IPS-18a (cell line): ENCODE data around the gene EPHB4.

Experiments
- H3K27ac ChIP-seq: one replicate; pipeline ENCODE4 v1.5.1; 2013; ENCODE audit warnings: low read length
- H3K27me3 ChIP-seq: one replicate; pipeline ENCODE4 v1.6.1; 2013; ENCODE audit warnings: mild to moderate bottlenecking, low read length; ENCODE audit not compliant: control insufficient read depth, insufficient read depth
- H3K36me3 ChIP-seq: one replicate; pipeline ENCODE4 v1.6.1; 2013; ENCODE audit warnings: low read depth, low read length; ENCODE audit not compliant: control insufficient read depth
- H3K4me1 ChIP-seq: one replicate; pipeline ENCODE4 v1.6.1; 2013; ENCODE audit warnings: low read depth, low read length; ENCODE audit not compliant: control insufficient read depth
- H3K4me3 ChIP-seq: one replicate; pipeline ENCODE4 v1.5.1; 2013; ENCODE audit warnings: low read length
- H3K9ac ChIP-seq: one replicate; pipeline ENCODE4 v1.6.1; 2013; ENCODE audit warnings: mild to moderate bottlenecking, low read length, moderate library complexity
- H3K9me3 ChIP-seq: one replicate; pipeline ENCODE4 v1.6.1; 2013; ENCODE audit warnings: low read depth, low read length; ENCODE audit not compliant: control insufficient read depth

EPHB4 gene

GRCh38 chr7:100827330-100828226 is at the start of gene EPHB4:
EPHB4 (minus strand) TSS chr7:100827523; CDS start chr7:100827030, 493 bp downstream.
- H3K27me3 ChIP-seq = no peaks in the 10 kb centered on the region
- H3K36me3 ChIP-seq = peaks cover 17% of the 10 kb centered on the region
- no peaks in the 10 kb centered on the region for H3K4me1 ChIP-seq
- H3K9me3 ChIP-seq = no peaks in the 10 kb centered on the region
- H3K4me3 ChIP-seq = peak within 1 kb of the TSS; percentile 93
- H3K9ac ChIP-seq = peak within 1 kb of the TSS; percentile 90
- H3K27ac ChIP-seq = peak within 1 kb of the TSS; percentile 29

GRCh38 chr7:100875356-100875751 is 48.0 kb upstream of the EPHB4 start:
- H3K36me3 ChIP-seq = peaks cover 67% of the 10 kb centered on the region
- H3K9ac ChIP-seq = peak overlapping the region; percentile 91
- no peaks in the 10 kb centered on the region for H3K9me3 ChIP-seq
- H3K4me3 ChIP-seq = peak overlapping the region; percentile 98
- H3K27me3 ChIP-seq = no peaks in the 10 kb centered on the region
- H3K4me1 ChIP-seq = peaks cover 8% of the 10 kb centered on the region
- peak overlapping the region; percentile 70 for H3K27ac ChIP-seq

GRCh38 chr7:100874577-100875355 is 47.4 kb upstream of the EPHB4 start, which contains the start of gene SRRT:
SRRT (plus strand) TSS chr7:100875103; CDS start chr7:100875591, 488 bp downstream.
- Histone ChIP-seq H3K36me3 (peaks cover 68% of the 10 kb centered on the region), H3K4me3 (peak within 1 kb of the TSS; percentile 98), H3K27ac (peak within 1 kb of the TSS; percentile 70), H3K27me3 (no peaks in the 10 kb centered on the region), H3K9ac (peak within 1 kb of the TSS; percentile 91), H3K4me1 (peaks cover 8% of the 10 kb centered on the region), H3K9me3 (no peaks in the 10 kb centered on the region)

GRCh38 chr7:100874300-100874576 is 46.9 kb upstream of the EPHB4 start:
- H3K27me3 ChIP-seq = no peaks in the 10 kb centered on the region
- peaks cover 8% of the 10 kb centered on the region for H3K4me1 ChIP-seq
- H3K9me3 ChIP-seq = no peaks in the 10 kb centered on the region
- peak overlapping the region; percentile 98 for H3K4me3 ChIP-seq
- peak overlapping the region; percentile 70 for H3K27ac ChIP-seq
- H3K9ac ChIP-seq = peak overlapping the region; percentile 91
- peaks cover 63% of the 10 kb centered on the region for H3K36me3 ChIP-seq

- Histone ChIP-seq H3K4me3 (peak overlapping the region; percentile 98), H3K9ac (peak overlapping the region; percentile 91), H3K27ac (peak overlapping the region; percentile 70)
Observed at GRCh38 chr7:100873599-100874299, 46.4 kb upstream of the EPHB4 start.

GRCh38 chr7:100867776-100868485 is 40.6 kb upstream of the EPHB4 start:
- Histone ChIP-seq H3K27me3 (no peaks in the 10 kb centered on the region), H3K4me1 (peaks cover 8% of the 10 kb centered on the region), H3K27ac (peak overlapping the region; percentile 77), H3K36me3 (peaks cover 26% of the 10 kb centered on the region), H3K9me3 (no peaks in the 10 kb centered on the region), H3K4me3 (peak overlapping the region; percentile 71), H3K9ac (peak overlapping the region; percentile 77)

More at GRCh38 chr7:100873599-100874299, 46.4 kb upstream of the EPHB4 start:
- Histone ChIP-seq H3K36me3 (peaks cover 59% of the 10 kb centered on the region), H3K27me3 (no peaks in the 10 kb centered on the region), H3K4me1 (peaks cover 8% of the 10 kb centered on the region), H3K9me3 (no peaks in the 10 kb centered on the region)

GRCh38 chr7:100867040-100867775 is 39.9 kb upstream of the EPHB4 start, which contains the start of gene TRIP6:
TRIP6 (plus strand) TSS chr7:100867387; CDS start chr7:100867498, 111 bp downstream.
- H3K9me3 ChIP-seq = no peaks in the 10 kb centered on the region
- H3K27me3 ChIP-seq = no peaks in the 10 kb centered on the region
- peak within 1 kb of the TSS; percentile 71 for H3K4me3 ChIP-seq
- H3K9ac ChIP-seq = peak within 1 kb of the TSS; percentile 77
- peaks cover 21% of the 10 kb centered on the region for H3K36me3 ChIP-seq
- H3K4me1 ChIP-seq = peaks cover 8% of the 10 kb centered on the region
- peak within 1 kb of the TSS; percentile 77 for H3K27ac ChIP-seq

- no peaks in the 10 kb centered on the region for H3K27me3 ChIP-seq
- H3K4me3 ChIP-seq = peak overlapping the region; percentile 71
- peaks cover 8% of the 10 kb centered on the region for H3K4me1 ChIP-seq
- H3K9me3 ChIP-seq = no peaks in the 10 kb centered on the region
- peaks cover 18% of the 10 kb centered on the region for H3K36me3 ChIP-seq
- peak overlapping the region; percentile 77 for H3K27ac ChIP-seq
- H3K9ac ChIP-seq = peak overlapping the region; percentile 77
Observed at GRCh38 chr7:100866729-100867039, 39.4 kb upstream of the EPHB4 start.

- Histone ChIP-seq H3K27me3 (no peaks in the 10 kb centered on the region), H3K27ac (peak overlapping the region; percentile 77), H3K9ac (peak overlapping the region; percentile 77), H3K36me3 (peaks cover 13% of the 10 kb centered on the region), H3K4me1 (peaks cover 8% of the 10 kb centered on the region), H3K4me3 (no peak overlapping the region), H3K9me3 (no peaks in the 10 kb centered on the region)
Observed at GRCh38 chr7:100865938-100866728, 38.8 kb upstream of the EPHB4 start.

- H3K27me3 ChIP-seq = no peaks in the 10 kb centered on the region
- H3K36me3 ChIP-seq = peaks cover 12% of the 10 kb centered on the region
- no peaks in the 10 kb centered on the region for H3K9me3 ChIP-seq
- H3K4me1 ChIP-seq = peaks cover 8% of the 10 kb centered on the region
- H3K9ac ChIP-seq = no peak overlapping the region
- no peak overlapping the region for H3K27ac ChIP-seq
- no peak overlapping the region for H3K4me3 ChIP-seq
Observed at GRCh38 chr7:100865372-100865911, 38.1 kb upstream of the EPHB4 start.
